Keratinocyte (primary cell): ENCODE data around the gene TIMM23.
A peak's percentile ranks its signal among the peaks of the same experiment; 100 is the strongest.

Experiments used
- EZH2 ChIP-seq: IDR thresholded peaks from one replicate; pipeline ENCODE4 v1.6.1; 2012; ENCODE audit warnings: inconsistent platforms, mild to moderate bottlenecking, low read length, moderate library complexity
- TF ChIP-seq, protein P1 (sequence below), 3 experiments: IDR thresholded peaks in 1 of 3; conservative IDR thresholded peaks in 1 of 3; optimal IDR thresholded peaks in 1 of 3; 2 replicates in 2 of 3; 3 replicates in 1 of 3; pipeline versions ENCODE3 to v1.5.1; 2011; ENCODE audit warnings: low read length in 3 of 3, mild to moderate bottlenecking in 3 of 3, moderate library complexity in 2 of 3, control low read depth in 1 of 3, inconsistent platforms in 1 of 3; ENCODE audit not compliant: insufficient read depth in 2 of 3; ENCODE audit errors: extremely low read depth in 1 of 3

DNA sequence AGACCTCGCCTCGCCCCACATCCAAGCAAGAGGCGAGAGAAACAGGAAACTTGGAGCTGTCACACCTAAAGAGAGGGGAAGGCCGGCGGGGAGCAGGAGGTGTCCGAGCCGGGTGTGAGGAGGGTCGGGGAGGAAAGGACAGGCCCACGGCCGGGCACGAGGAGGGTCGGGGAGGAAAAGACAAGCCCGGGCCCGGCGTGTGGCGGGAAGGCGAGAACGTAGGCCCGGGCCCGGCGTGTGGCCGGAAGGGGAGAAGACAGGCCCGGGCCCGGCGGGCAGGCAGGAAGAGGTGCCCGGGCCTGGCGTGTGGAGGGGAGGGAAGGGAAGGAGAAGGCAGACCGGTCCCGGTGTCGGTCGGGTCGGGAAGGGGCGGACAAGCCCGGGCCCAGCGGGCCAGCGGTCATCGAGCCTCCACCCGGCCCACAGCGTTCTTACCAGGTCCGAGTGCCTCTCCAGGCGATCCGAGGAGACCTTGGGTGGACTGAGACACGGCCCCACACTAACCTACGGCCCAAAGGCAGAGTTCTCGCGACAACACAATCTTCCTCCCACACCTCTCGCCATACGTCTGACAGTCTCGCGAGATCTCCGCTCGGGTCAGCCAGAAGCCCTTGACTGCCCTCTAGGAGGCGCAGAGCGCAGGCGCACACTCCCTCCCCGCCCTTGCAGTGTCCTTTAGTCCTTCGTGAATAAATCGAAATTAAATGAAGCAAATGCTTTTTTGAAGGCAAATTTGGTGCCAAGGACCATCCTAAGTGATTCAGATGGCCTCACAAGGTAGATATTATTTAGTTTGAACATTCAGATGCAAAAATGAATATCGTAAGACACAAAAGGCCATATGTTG is 58.0 kb downstream of the TIMM23 start, which contains the start of gene NCOA4:
- TF ChIP-seq EZH2: no peak
- TF ChIP-seq, protein P1, sequence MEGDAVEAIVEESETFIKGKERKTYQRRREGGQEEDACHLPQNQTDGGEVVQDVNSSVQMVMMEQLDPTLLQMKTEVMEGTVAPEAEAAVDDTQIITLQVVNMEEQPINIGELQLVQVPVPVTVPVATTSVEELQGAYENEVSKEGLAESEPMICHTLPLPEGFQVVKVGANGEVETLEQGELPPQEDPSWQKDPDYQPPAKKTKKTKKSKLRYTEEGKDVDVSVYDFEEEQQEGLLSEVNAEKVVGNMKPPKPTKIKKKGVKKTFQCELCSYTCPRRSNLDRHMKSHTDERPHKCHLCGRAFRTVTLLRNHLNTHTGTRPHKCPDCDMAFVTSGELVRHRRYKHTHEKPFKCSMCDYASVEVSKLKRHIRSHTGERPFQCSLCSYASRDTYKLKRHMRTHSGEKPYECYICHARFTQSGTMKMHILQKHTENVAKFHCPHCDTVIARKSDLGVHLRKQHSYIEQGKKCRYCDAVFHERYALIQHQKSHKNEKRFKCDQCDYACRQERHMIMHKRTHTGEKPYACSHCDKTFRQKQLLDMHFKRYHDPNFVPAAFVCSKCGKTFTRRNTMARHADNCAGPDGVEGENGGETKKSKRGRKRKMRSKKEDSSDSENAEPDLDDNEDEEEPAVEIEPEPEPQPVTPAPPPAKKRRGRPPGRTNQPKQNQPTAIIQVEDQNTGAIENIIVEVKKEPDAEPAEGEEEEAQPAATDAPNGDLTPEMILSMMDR (optimal IDR thresholded peaks at IDR 0.05 in 1 of 3, IDR thresholded peaks at IDR 0.05 in 1 of 3, conservative IDR thresholded peaks at IDR 0.05 in 1 of 3; ENCODE audit: extremely low read depth in 1 of 3, insufficient read depth in 2 of 3, low read length in 3 of 3): peak; percentile 73 to 90 (median 75)
